NCI-H1930 (cell line): ENCODE data around the gene TBC1D8B.
"Not testable (repeated sequence)": the region's sequence is repeated elsewhere in the genome, so short reads cannot be mapped to it uniquely, and the experiment has no call there.

Experiments
- DNase-seq, 2 experiments: peaks; one replicate each; lab custom pipeline; 2025; lab: John Stamatoyannopoulos, UW

TBC1D8B gene

DNA sequence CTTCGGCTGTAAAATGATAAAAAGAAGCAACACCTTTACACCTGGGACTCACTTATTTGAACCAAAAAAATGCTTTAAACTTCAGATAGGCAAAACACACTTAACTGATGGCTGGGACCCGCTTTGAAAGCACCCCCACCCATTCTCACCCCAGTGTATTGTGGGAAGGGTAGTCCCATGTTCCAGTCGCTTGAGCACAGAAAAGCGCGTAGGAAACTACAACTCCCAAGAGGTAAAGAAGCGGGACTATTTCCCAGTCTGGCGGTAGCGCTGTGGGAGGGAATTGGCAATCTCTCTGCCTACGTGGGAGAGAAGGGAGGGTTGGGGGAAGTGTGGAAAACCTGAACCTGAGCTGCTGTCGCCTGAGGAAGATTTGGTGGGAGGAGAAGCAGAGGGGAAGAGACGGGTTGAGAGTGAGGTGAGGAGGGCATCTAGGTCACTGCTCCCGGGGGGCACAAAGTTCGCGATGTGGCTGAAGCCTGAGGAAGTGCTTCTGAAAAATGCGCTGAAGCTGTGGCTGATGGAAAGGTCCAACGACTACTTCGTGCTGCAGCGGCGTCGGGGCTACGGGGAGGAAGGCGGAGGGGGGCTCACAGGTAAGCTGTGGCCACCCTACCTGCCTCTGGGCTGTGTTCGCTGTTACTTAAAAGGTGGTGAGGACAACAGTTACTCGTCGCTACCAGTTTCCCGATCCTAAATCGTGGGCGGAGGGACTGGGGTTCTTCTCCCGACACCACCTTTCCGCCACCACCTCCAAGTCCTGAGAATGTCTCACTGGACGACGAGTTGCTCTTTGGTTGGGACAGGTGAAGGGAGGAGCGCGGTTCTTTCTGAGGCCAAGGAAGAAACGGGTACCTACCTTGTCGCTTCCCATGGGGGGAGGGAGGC lies at the start of gene TBC1D8B:
TSS of gene TBC1D8B (plus strand) at position 286 of the 888 bp plus-strand sequence. CDS start at position 467, 181 bp downstream.
- peak; percentile 54 to 76 for DNase-seq

DNA sequence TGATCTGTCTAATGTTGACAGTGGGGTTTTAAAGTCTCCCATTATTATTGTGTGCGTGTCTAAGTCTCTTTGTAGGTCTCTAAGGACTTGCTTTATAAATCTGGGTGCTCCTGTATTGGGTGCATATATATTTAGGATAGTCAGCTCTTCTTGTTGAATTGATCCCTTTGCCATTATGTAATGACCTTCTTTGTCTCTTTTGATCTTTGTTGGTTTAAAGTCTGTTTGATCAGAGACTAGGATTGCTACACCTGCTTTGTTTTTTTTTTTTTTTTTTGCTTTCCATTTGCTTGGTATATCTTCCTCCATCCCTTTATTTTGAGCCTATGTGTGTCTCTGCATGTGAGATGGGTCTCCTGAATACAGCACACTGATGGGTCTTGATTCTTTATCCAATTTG lies 33.2 kb upstream of the TBC1D8B start:
- not testable (repeated sequence) for DNase-seq

DNA sequence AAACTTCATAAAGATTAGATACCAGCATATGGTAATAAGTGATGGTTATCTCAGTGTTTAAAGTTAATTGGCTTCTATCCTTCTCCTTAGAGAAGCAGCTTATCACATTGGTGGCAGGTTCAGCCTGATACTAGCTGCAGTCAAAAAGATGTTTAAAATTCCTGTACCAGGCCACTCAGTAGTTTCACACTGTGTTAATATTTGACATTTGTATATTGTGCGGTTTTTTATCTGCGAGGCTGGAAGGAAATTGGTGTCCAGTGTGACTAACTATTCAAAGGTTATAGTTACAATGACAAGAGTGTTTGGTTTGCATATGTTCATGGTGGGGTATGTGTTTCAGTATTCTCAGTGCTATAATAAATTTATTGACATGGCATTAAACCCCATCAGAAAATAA lies 27.5 kb upstream of the TBC1D8B start:
- DNase-seq, result no peak

DNA sequence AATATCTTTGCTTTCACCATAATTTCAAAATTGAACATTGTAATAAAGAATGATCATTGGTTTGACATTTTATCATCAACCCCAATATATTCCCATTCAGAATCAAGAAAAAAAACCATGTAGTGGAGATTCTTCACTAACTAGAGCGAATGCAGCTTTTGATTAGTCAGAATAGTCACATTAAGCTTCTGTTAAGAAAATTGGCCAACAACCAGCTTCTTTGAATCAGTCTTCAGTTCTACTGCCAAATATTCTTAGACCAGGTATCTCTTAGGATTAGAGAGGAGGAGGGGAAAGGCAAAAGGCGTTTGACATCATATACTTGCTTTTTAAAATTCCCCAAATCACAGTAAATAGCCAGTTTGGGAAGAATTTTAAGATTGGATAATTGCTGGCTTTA lies 22.2 kb upstream of the TBC1D8B start:
- DNase-seq, result no peak

DNA sequence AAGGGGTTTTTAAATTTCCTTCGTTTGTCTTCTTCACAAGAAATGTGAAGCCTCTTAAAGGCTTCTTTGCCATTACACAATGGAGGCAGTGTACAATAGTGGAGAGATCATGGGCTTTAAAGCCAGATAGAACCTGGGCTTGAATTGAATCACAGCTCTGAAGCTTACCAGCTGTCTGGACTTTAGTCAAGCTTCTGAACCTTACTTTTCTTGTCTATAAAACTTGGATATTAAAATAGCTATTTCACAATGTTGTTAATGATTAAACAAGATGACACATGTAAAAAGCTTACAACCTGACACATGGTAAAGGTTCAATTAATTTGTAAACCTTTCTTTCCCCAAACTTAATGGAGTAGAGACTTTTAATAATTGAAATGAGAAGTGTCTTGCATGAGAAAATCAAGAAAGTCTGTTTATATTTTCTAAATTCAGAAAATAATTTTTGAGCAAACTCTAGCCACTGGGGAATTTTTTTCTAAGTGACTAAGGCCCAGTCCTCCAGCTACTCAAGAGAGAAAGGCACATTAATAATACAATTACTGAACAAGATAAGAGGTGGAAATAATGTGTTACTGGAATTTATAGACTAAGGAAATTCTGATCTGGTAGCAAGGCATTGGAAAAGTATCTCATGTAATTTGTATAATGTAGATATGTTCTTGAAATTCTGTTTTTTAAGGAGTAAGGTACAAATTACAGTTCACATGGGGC lies 21.7 kb upstream of the TBC1D8B start:
- no peak for DNase-seq

DNA sequence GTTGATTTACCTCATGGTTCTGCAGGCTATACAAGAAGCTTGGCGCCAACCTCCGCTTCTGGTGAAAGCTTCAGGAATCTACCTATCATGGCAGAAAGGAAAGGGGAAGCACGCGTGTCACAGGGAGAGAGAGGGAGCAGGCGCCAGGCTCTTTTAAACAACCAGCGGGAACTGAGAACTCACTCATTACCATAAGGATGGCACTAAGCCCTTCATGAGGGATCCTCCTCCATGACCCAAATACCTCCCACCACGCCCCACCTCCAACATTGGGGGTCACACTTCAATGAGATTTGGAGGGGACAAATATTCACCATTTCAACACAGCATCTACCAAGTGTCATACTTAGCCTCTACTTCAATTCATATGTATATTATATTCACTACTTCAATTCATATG lies 18.8 kb upstream of the TBC1D8B start:
- no peak for DNase-seq

DNA sequence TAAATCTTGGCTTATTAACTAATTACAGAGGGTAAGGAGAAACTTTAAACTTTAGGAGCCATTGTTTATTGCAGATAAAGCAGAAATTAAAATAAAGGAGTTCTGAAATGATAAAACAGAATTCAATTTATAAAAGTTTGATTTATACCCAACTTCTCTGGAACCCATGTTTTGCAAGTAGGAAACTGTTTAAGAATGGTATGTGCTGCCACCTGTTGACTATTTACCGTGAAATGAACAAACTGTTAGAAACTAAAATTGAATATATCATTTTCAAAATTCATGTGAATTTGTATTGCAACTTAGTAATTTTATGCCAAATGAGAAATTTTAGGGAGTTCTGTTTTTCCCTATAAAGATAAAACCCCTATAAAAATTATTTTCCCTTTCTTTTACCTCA lies 11.0 kb upstream of the TBC1D8B start:
- no peak for DNase-seq

DNA sequence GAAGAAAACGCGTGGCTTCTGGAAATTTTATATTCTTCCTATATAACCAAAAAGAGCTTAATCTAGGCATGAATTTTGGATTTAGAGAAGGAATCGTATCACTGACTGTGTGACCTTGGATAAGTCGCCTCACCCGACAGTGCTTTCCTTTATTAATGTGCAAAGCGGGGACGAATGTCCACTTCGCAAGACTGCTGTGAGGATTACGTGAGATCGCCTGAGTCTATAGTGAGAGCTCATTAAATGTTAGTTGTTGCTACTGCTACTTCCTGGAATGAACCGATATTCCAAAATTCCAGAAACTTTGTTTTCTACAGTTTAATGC lies 448 bp upstream of the TBC1D8B start:
- DNase-seq, result no peak

DNA sequence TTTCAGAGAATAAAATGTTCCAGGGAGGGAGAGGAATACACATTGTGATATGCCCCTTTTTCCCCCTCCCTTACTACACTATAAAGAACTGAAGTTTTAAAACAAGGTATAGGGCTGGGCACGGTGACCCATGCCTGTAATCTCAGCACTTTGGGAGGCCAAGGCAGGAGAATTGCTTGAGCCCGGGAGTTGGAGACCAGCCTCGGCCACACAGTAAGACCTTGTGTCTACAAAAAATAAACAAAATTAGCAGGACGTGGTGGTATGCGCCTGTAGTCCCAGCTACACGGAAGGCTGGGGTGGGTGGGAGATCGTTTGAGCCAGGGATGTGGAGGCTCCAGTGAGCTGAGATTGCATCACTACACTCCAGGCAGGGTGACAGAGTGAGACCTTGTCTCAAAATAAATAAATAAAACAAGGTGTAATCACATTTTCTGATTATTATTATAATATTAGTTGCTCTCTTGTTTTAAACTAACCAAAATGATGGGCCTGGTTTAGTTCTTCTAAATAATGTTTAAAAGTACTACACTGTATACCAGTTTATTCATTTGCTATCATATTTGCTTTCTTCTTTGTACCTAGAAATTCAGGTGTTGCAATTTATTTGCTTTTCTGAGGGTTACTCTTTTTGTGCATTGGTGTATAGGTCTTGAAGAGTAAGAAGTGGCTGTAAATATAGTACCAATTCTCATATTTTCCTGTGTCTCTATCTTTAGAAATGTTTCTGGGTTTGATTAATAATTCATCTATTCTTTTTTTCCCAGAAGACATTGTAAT lies 8.8 kb downstream of the TBC1D8B start:
- no peak for DNase-seq

DNA sequence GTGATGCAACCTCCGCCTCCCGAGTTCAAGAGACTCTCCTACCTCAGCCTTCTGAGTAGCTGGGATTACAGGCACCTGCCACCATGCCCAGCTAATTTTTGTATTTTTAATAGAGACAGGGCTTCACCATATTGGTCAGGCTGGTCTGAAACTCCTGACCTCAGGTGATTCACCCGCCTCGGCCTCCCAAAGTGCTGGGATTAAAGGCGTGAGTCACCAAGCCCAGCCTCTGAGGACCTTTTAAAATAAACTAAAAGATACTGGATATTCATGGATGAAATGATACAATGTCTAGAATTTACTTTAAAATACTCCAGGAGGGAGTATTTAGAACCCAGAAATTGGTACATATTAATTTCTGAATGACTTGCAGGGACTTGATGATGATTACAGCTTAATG lies 10.5 kb downstream of the TBC1D8B start:
- not testable (repeated sequence) for DNase-seq

DNA sequence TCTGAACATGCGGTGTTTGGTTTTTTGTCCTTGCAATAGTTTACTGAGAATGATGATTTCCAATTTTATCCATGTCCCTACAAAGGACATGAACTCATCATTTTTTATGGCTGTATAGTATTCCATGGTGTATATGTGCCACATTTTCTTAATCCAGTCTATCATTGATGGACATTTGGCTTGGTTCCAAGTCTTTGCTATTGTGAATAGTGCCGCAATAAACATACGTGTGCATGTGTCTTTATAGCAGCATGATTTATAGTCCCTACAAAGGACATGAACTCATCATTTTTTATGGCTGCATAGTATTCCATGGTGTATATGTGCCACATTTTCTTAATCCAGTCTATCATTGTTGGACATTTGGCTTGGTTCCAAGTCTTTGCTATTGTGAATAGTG lies 11.6 kb downstream of the TBC1D8B start:
- not testable (repeated sequence) for DNase-seq

DNA sequence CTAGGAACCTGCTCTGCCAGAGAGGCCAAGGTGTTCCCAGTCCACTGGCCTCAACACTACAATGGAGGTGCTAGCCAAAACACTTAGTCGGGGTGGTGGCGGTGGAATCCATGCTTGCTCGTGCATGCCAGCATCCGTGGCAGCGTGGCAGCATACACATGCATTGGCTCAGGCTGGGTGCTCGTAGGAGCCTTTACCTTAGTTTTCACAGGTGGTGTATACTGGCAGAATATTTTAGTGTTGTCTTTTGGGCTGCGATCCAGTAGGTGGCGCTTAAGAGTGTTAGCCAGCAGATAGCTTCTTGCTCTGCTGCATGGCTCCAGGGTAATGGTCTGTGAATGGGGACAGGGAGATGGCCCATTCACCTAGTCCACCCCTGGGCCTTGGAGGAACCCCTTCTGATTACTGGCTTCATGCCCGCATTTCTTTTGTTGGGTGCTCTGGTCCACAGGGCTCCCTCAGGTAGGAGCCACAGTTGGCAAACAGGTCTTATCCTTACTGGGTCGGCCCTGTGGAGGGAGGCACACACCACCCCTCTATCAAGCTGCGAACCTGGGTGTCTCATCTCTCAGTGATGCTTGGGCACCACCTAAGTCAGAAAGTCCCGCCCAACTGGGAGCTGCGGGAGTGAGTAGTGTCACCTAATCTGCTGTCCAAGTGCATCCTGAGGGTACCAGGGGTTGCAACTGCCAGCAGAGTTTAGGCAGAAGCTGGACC lies 60.7 kb downstream of the TBC1D8B start:
- no peak for DNase-seq

DNA sequence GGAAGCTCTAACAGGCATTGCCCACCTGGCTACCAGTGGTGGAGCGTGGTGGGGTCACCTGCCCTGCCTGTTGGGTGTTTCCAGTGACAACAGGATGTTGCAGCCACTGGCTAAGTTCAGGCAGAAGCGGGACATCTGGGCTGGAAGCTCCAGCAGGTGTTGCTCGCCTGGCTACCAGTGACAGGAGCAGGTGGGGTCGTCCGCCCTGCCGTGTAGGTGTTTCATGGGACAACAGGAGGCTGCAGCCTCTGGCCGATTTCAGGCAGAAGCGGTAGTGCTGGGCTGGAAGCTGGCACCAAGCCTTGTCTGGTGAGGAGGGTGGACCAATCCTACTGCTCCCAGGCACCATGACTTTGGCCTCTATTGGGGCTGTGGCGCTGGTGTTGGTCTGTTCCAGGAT lies 61.2 kb downstream of the TBC1D8B start:
- no peak for DNase-seq

DNA sequence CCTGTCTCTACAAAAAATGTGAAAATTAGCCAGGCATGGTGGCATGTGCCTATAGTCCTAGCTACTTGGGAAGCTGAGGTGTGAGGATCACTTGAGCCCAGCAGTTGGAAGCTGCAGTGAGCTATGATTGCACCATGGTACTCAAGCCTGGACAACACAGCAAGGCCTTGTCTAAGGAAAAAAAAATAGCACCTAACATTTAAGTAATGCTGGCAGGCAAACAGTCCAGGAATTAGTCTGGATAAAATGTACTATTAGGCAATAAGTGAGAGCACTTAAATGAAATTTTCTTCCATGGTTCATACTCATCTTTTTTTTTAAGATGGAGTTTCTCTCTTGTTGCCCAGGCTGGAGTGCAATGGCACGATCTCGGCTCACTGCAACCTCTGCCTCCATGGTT lies 70.3 kb downstream of the TBC1D8B start:
- not testable (repeated sequence) for DNase-seq

DNA sequence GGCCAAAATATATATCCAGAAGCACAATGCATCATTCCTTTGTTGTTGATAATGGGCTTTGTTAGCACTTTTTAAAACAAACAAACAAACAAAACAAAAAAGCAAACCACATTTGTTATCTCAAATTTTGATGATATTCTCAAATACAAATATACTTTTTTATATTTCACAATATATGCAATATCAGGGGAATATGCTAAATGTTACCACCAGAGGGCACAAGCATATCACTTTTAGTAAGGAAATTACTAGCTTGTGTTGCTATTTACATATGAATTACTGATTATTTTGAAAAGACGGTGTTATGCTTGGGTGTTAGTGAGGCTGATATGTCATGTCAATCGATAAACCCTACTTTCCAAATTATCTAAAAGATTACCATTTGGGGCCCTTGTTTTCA lies 71.6 kb downstream of the TBC1D8B start:
- no peak for DNase-seq

DNA sequence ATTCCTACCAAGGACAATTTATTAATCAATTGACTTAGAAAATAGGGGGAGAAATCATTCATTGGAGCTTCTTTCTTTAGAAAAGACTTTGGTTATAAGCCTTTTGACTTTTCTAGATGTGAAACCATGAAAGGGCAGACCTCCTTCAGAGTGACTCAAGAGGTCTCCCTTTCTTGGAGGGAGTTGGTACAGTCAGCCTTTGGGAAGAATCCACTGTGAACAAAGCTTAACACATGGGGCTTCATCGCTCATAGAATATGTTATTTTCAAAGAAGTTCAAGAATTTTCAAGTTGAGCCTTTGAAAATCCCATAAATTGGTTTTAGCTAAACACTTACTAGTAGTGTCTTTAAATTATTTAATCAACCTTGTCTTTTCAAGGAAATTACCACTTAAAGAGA lies 72.7 kb downstream of the TBC1D8B start:
- DNase-seq, result no peak

DNA sequence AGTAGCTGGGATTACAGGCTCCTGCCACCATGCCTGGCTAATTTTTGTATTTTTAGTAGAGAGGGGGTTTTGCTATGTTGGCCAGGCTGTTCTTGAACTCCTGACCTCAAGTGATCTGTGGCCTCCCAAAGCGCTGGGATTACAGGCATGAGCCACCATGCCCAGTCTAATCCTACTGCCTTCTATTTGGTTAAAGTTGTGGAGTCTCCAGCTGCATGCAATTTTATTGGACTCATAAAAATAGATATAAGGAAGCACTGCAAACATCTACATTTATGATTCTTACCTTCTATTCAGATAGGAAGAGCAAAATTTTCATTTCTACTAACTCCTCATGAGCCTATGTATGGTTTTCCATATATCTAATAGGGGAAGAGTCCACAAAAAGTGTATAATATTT lies 87.0 kb downstream of the TBC1D8B start:
- DNase-seq, result no peak

DNA sequence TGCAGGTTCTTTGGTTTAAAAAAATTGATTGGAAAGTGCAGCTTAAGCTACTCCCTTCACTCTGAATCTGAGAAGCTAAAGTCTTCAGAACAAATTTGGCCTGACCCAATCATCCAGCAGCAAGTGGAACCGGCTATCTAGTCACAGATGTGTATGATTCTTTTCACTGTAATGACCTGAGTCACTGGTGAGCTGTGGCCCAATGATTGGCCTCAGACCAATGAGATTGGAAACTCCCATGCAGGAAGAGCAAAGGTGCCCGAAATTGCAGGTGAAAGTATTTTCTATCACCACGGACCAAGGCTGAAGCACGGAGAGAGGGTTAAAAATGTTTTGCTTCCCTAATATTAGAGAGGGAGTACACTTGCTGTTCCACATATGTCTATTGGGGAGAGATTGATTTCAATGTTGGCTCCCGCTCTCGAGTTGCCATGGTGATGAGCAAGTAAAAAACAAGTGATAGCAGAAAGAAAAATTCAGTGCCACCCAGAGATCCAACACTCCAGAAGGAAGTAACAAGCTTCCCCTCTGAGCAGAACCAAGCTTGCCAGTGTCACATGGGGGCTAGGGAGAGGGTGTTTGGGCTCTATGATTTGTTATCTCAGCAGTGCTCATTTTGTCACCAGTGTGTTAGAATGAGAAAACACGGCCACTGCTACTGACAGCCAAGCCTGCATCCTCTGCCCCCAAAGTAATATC lies 89.4 kb downstream of the TBC1D8B start:
- DNase-seq, result no peak

DNA sequence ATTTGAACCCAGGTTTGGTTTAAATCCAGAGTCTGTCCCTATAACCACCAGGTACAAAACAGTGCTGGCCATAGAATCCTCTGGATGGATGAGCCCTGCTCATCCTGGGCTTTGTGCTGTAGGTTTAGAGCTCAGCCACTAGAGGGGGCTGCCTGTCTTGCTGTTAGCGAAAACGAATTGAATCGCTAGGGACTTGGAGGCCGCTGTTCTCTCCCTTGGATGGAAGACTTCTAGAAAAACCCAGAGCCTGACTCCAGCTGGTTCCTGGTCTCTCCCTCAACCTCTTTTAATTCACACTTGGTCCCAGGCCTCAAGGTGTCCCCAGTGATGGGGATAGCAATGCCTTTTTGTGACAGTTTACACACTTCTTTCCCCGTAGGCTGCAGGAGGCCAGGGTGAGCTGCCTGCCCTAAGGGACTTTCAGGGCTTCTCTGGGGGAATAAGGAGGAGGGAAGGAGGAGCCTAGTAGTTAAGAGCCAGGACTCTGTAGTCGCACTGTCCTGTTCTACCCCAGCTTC lies 92.0 kb downstream of the TBC1D8B start:
- peak; percentile 5 to 32 for DNase-seq

DNA sequence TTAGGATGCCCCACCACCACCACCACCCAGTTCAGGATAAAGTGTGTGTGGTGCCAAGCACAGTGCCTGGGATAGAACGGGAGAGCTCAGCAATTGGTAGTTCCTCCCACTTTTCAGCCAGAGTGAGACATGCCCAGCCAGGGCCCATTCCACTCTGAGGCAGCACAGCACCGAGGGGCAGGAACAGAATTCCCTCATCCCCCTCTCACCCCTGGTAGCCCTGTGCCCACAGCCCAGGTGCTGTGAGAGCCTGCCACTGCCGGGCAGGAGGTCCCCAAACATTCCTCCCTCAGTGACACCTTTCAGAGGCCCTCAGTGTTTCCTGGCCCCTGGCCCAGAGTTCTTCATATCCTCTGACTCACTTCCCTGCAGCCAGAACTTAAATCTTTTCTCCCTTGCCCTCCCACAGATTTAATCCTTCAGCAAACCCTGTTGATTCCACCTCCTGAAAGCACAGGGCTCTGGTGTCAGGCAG lies 92.5 kb downstream of the TBC1D8B start:
- DNase-seq, result no peak

DNA sequence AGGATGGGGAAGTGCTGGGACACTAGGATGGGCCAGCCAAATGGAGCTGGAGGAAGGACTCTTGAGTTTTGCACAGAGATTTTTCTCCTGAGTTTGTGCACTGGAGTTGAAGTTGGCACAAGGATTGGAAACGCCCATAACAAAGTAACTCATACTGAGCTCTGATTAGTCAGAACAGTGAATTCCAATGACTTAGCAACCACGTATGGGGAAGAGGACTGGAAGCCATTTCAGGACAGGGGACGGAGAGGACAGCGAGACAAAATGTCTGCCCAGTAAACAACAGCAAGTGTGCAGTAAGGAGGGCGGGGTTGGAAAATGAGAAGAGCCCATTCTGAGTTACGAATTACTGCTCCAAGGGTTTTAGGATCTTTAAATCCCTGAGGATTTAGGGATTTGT lies 94.8 kb downstream of the TBC1D8B start:
- DNase-seq, result no peak
